PC-3 (cell line): Measurements from ENCODE around the gene ADAM19. TPM values are rescaled to one million over a fixed set of nuclear protein-coding genes. Genes with fewer than 3 reads are reported as not detected.
A peak's percentile ranks its signal among the peaks of the same experiment; 100 is the strongest.

Source experiments
- ATAC-seq: fragments of 200-7000 bp; cut with Tn5 transposase; 2 replicates; pipeline ENCODE4 v1.9.1; 2020; ENCODE audit warnings: mild to moderate bottlenecking, moderate library complexity
- BruUV-seq: library from RNA; stranded (reverse); fragments of 400-500 nt; replicated peaks from 2 replicates; lab custom pipeline; 2021; lab: Mats Ljungman, UMichigan
- CTCF ChIA-PET: fragments of 300-600 bp; sonication (Branson Sonifier 250); formaldehyde crosslinking; loops from one replicate; lab custom pipeline; 2022; ENCODE audit warnings: antibody characterized with exemption; lab: Charles Lee
- POLR2A ChIA-PET: fragments of 300-600 bp; sonication (Branson Sonifier 250); formaldehyde crosslinking; loops from one replicate; lab custom pipeline; 2022; ENCODE audit warnings: antibody characterized with exemption; ENCODE audit not compliant: unreplicated experiment; lab: Charles Lee
- DNase-seq: peaks from one replicate; pipeline ENCODE4 v3.0.0-alpha.2; 2015
- H2AFZ ChIP-seq: fragments of 300-600 bp; sonication (generic); 2 replicates; pipeline ENCODE4 v1.6.0; 2016; ENCODE audit warnings: antibody characterized with exemption, low read length
- H3F3A ChIP-seq: fragments of 300-600 bp; sonication (generic); one replicate; pipeline ENCODE4 v1.6.0; 2017; ENCODE audit warnings: antibody characterized with exemption, low read length, control low read depth, mild to moderate bottlenecking; ENCODE audit not compliant: unreplicated experiment
- H3K27ac ChIP-seq: fragments of 300-600 bp; sonication (generic); 2 replicates; pipeline ENCODE4 v1.5.1; 2016; ENCODE audit warnings: mild to moderate bottlenecking, low read length
- H3K27me3 ChIP-seq: fragments of 300-600 bp; sonication (generic); 2 replicates; pipeline ENCODE4 v1.6.1; 2016; ENCODE audit warnings: low read length, mixed read lengths
- H3K36me3 ChIP-seq: fragments of 300-600 bp; sonication (generic); 2 replicates; pipeline ENCODE4 v1.6.1; 2016; ENCODE audit warnings: low read depth, mixed run types, low read length, mixed read lengths
- H3K4me1 ChIP-seq: fragments of 300-600 bp; sonication (generic); 2 replicates; pipeline ENCODE4 v1.5.1; 2016; ENCODE audit warnings: low read length; ENCODE audit not compliant: insufficient read depth
- H3K4me2 ChIP-seq: fragments of 300-600 bp; sonication (generic); 2 replicates; pipeline ENCODE4 v1.6.0; 2016; ENCODE audit warnings: low read length
- H3K4me3 ChIP-seq: fragments of 300-600 bp; sonication (generic); 2 replicates; pipeline ENCODE4 v1.5.1; 2016; ENCODE audit warnings: mild to moderate bottlenecking, low read length, mixed read lengths
- H3K79me2 ChIP-seq: fragments of 300-600 bp; sonication (generic); 2 replicates; pipeline ENCODE4 v1.6.1; 2017; ENCODE audit warnings: low read length, mixed read lengths
- H3K9ac ChIP-seq: fragments of 300-600 bp; sonication (generic); 2 replicates; pipeline ENCODE4 v1.6.0; 2016; ENCODE audit warnings: mild to moderate bottlenecking, low read length
- H3K9me2 ChIP-seq: fragments of 300-600 bp; sonication (generic); replicated peaks from 2 replicates; pipeline ENCODE4 v1.6.1; 2016; ENCODE audit warnings: mixed run types, low read length, mixed read lengths
- H3K9me3 ChIP-seq: fragments of 300-600 bp; sonication (generic); 2 replicates; pipeline ENCODE4 v1.6.1; 2016; ENCODE audit warnings: low read length, mixed read lengths
- H4K20me1 ChIP-seq: fragments of 300-600 bp; sonication (generic); 2 replicates; pipeline ENCODE4 v1.6.1; 2016; ENCODE audit warnings: low read length, mixed read lengths
- EZH2 ChIP-seq: fragments of 300-600 bp; sonication (generic); IDR thresholded peaks from one replicate; pipeline ENCODE4 v1.6.1; 2017; ENCODE audit warnings: antibody characterized with exemption, mild to moderate bottlenecking, low read length; ENCODE audit not compliant: unreplicated experiment
- EZH2phosphoT487 ChIP-seq: fragments of 300-600 bp; sonication (generic); IDR thresholded peaks from 2 replicates; pipeline ENCODE4 v1.6.1; 2018; ENCODE audit warnings: mild to moderate bottlenecking, antibody characterized with exemption, low read length, borderline replicate concordance
- intact Hi-C: fragments of 100-400 bp; cut with micrococcal nuclease; formaldehyde crosslinking; loops from 2 replicates; pipeline ENCODE4 v1.9.0; 2023
- total RNA-seq: library from RNA; depleted of rRNA; stranded (reverse); fragments of >200 nt; gene quantifications from 2 replicates; pipeline ENCODE4 v1.2.3, GENCODE V29; 2014
- TF ChIP-seq, protein P1 (sequence below): fragments of 300-600 bp; sonication (generic); conservative IDR thresholded peaks from 2 replicates; pipeline ENCODE4 v1.5.1; 2017; ENCODE audit warnings: antibody characterized with exemption, low read depth, mild to moderate bottlenecking, low read length

ADAM19 gene
- total RNA-seq, 1 experiment from 2014 or later = 115 TPM

DNA sequence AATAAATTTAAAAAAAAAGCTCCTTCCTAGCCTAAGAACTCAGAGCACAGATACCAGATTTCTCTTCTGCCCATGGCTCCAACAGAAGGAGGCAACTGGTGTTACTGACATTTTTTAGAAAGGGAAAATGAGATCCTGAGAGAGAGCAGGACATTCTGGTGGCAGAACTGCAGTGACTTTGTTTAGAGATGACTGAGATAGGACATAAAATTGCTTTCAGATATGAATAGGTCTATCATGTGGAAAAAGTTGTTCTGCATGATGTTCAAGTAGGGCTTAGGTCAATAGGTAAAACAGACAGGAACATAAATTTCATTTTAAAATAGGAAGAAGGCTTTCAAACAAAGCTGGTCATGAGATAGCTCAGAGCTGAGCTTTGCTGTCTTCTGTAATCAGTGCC, 66.0 kb downstream of the ADAM19 start:
- ChIA-PET CTCF (no interaction called here), POLR2A (interaction anchor here (0.6 kb wide), 1 partner anchor 49 kb away, joined by 3 read pairs; no protein-coding TSS in a partner anchor)
- Histone ChIP-seq H3K4me1 (peaks cover 47% of the 10 kb centered on the region), H3K9me2 (no peaks in the 10 kb centered on the region), H3K4me3 (no peak overlapping the region), H3F3A (peaks cover 18% of the 10 kb centered on the region), H4K20me1 (no peaks in the 10 kb centered on the region), H3K27ac (no peak overlapping the region), H3K79me2 (0 out of 2 replicates have a peak, but pooled peaks cover 6% of the 10 kb centered on the region), H3K9ac (no peak overlapping the region), H3K27me3 (no peaks in the 10 kb centered on the region), H2AFZ (no peak overlapping the region), H3K36me3 (peaks cover 71% of the 10 kb centered on the region), H3K4me2 (no peak overlapping the region), H3K9me3 (no peaks in the 10 kb centered on the region)
- no peak for DNase-seq
- TF ChIP-seq, protein P1, sequence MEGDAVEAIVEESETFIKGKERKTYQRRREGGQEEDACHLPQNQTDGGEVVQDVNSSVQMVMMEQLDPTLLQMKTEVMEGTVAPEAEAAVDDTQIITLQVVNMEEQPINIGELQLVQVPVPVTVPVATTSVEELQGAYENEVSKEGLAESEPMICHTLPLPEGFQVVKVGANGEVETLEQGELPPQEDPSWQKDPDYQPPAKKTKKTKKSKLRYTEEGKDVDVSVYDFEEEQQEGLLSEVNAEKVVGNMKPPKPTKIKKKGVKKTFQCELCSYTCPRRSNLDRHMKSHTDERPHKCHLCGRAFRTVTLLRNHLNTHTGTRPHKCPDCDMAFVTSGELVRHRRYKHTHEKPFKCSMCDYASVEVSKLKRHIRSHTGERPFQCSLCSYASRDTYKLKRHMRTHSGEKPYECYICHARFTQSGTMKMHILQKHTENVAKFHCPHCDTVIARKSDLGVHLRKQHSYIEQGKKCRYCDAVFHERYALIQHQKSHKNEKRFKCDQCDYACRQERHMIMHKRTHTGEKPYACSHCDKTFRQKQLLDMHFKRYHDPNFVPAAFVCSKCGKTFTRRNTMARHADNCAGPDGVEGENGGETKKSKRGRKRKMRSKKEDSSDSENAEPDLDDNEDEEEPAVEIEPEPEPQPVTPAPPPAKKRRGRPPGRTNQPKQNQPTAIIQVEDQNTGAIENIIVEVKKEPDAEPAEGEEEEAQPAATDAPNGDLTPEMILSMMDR = no peak
- TF ChIP-seq EZH2 = no peak
- intact Hi-C loops = no loop called here
- ATAC-seq = no peak
- BruUV-seq = no TSS peak

GRCh38 chr5:157509093-157509492, 66.5 kb downstream of the ADAM19 start:
- no TSS peak for BruUV-seq
- CTCF ChIA-PET = no interaction called here
- intact Hi-C loops = no loop called here

GRCh38 chr5:157506981-157507780, 68.4 kb downstream of the ADAM19 start:
- BruUV-seq = no TSS peak
- ATAC-seq (peak; percentile 8), DNase-seq (peak; percentile 65)
- Histone ChIP-seq H3K27ac (peak overlapping the region; percentile 31), H3K9me3 (no peaks in the 10 kb centered on the region), H3K4me2 (no peak overlapping the region), H2AFZ (no peak overlapping the region), H3K4me3 (no peak overlapping the region), H3F3A (peaks cover 1% of the 10 kb centered on the region), H3K9ac (no peak overlapping the region), H3K79me2 (0 out of 2 replicates have a peak, but pooled peaks cover 6% of the 10 kb centered on the region), H4K20me1 (no peaks in the 10 kb centered on the region), H3K4me1 (peaks cover 29% of the 10 kb centered on the region), H3K36me3 (peaks cover 72% of the 10 kb centered on the region), H3K27me3 (no peaks in the 10 kb centered on the region), H3K9me2 (no peaks in the 10 kb centered on the region)
- CTCF ChIA-PET = no interaction called here
- POLR2A ChIA-PET = no interaction called here
- TF ChIP-seq EZH2phosphoT487 (no peak), EZH2 (no peak)
- TF ChIP-seq, protein P1 = no peak
- intact Hi-C loops = no loop called here

More at GRCh38 chr5:157509093-157509492, 66.5 kb downstream of the ADAM19 start:
- Histone ChIP-seq H4K20me1 (no peaks in the 10 kb centered on the region), H3K4me1 (peaks cover 47% of the 10 kb centered on the region), H3K79me2 (0 out of 2 replicates have a peak, but pooled peaks cover 6% of the 10 kb centered on the region), H3K9ac (no peak overlapping the region), H2AFZ (no peak overlapping the region), H3K36me3 (peaks cover 72% of the 10 kb centered on the region), H3K9me3 (no peaks in the 10 kb centered on the region), H3K27me3 (no peaks in the 10 kb centered on the region), H3K4me3 (no peak overlapping the region), H3K9me2 (no peaks in the 10 kb centered on the region), H3F3A (peaks cover 18% of the 10 kb centered on the region), H3K27ac (no peak overlapping the region), H3K4me2 (no peak overlapping the region)
- POLR2A ChIA-PET = no interaction called here
- DNase-seq = no peak
- ATAC-seq = no peak
- TF ChIP-seq, protein P1 = no peak
- TF ChIP-seq EZH2 (no peak), EZH2phosphoT487 (no peak)
